K562 (cell line): ENCODE data around the gene KCNN3. TPM values are rescaled to one million over a fixed set of nuclear protein-coding genes. Genes with fewer than 3 reads are reported as not detected.

Source experiments
- polyA plus RNA-seq, 8 experiments: library from polyadenylated mRNA; depleted of rRNA in 4 of 8; stranded (reverse) in 5 of 8; unstranded in 3 of 8; fragments of >200 nt; fragmentation: Nextera tagmentation in 2 of 8; fragmentation: Illumina TruSeq in 1 of 8; extraction: Ambion mirVana in 2 of 8; extraction: Trizol in 1 of 8; gene quantifications; 2 replicates each; pipeline versions ENCODE4 v1.2.1 to v1.2.3, GENCODE V29; 2011 to 2014; ENCODE audit warnings: inconsistent platforms in 1 of 8, missing spikeins in 1 of 8
- total RNA-seq, 7 experiments: library from RNA; depleted of rRNA in 6 of 7; stranded (reverse); fragments of >200 nt in 6 of 7; fragmentation: Illumina TruSeq in 2 of 7; extraction: Trizol in 2 of 7; gene quantifications; 2 replicates each; pipeline versions ENCODE4 v1.2.1 to v1.2.3, GENCODE V29; 2011 to 2021; ENCODE audit warnings: low replicate concordance in 1 of 7
- TF ChIP-seq, protein P1 (sequence below): fragments of 250-450 bp; sonication (Bioruptor Pico); IDR thresholded peaks from 2 replicates; pipeline ENCODE4 v1.5.0; 2021
- TF ChIP-seq, protein P2 (sequence below): sonication (generic); formaldehyde crosslinking; IDR thresholded peaks from 2 replicates; pipeline ENCODE4 v1.8.0; 2023; ENCODE audit warnings: mild to moderate bottlenecking, missing genetic modification reagents
- TF ChIP-seq, protein P3 (sequence below): fragments of 250-450 bp; sonication (Bioruptor Pico); IDR thresholded peaks from 2 replicates; pipeline ENCODE4 v1.5.1; 2021; ENCODE audit warnings: mild to moderate bottlenecking

Gene KCNN3
- total and polyA plus RNA-seq, 9 of the 15 experiments (the other 6 are each of a cell fraction or from before 2014, with no cell fraction given), result 0.02 to 0.03 TPM; not detected in 7

DNA sequence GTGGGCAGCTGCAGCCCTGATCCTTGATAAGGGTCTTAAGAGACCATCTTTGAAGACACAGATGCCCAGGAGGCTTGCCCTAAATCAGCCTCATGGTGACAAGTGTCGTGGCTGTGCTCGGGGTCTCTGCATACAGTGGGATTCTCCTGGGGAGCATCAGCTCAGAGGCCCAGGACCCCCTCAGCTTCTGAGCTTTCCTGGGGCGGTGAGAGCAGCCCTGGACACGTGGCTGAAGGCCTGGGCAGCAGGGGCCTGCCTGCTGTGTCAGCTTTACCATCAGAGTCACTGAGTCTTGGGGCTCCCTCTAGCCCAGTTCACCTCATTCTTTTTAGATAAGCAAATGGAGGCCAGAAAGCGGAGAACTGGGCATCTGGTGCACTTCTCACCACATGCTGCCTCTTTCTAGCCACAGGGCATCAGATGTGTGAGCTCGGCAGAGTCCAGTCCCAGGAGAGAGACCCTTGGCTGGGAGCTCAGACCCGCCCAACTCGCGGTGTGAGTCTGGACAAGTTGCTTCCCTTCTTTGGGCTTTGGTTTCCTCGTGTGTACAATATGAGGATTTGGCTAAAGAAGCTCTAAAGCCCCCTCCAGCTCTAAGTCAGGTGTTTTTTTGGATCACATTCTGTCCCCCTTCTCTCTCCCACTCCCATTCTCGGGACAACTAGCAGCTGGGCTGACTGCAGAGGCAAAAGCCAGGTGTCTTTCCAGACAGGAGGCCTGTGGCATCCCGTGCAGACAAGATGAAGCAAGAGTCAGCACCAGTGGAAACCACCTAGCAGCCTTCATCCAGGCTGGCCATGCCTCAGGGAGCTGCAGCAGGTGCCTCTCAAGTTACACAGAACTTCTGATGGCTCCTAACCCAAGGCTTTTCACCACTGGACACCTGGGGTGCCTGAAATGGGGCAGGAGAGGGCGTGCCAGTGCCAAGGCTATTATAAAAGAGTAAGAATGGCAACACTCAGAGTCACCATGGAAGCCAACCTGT is 119.1 kb downstream of the KCNN3 start (continued):
- TF ChIP-seq, protein P1, sequence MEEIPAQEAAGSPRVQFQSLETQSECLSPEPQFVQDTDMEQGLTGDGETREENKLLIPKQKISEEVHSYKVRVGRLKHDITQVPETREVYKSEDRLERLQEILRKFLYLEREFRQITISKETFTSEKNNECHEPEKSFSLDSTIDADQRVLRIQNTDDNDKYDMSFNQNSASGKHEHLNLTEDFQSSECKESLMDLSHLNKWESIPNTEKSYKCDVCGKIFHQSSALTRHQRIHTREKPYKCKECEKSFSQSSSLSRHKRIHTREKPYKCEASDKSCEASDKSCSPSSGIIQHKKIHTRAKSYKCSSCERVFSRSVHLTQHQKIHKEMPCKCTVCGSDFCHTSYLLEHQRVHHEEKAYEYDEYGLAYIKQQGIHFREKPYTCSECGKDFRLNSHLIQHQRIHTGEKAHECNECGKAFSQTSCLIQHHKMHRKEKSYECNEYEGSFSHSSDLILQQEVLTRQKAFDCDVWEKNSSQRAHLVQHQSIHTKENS, result no peak
- TF ChIP-seq, protein P2, sequence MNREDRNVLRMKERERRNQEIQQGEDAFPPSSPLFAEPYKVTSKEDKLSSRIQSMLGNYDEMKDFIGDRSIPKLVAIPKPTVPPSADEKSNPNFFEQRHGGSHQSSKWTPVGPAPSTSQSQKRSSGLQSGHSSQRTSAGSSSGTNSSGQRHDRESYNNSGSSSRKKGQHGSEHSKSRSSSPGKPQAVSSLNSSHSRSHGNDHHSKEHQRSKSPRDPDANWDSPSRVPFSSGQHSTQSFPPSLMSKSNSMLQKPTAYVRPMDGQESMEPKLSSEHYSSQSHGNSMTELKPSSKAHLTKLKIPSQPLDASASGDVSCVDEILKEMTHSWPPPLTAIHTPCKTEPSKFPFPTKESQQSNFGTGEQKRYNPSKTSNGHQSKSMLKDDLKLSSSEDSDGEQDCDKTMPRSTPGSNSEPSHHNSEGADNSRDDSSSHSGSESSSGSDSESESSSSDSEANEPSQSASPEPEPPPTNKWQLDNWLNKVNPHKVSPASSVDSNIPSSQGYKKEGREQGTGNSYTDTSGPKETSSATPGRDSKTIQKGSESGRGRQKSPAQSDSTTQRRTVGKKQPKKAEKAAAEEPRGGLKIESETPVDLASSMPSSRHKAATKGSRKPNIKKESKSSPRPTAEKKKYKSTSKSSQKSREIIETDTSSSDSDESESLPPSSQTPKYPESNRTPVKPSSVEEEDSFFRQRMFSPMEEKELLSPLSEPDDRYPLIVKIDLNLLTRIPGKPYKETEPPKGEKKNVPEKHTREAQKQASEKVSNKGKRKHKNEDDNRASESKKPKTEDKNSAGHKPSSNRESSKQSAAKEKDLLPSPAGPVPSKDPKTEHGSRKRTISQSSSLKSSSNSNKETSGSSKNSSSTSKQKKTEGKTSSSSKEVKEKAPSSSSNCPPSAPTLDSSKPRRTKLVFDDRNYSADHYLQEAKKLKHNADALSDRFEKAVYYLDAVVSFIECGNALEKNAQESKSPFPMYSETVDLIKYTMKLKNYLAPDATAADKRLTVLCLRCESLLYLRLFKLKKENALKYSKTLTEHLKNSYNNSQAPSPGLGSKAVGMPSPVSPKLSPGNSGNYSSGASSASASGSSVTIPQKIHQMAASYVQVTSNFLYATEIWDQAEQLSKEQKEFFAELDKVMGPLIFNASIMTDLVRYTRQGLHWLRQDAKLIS (CRISPR knock-in tag), result no peak
- TF ChIP-seq, protein P3, sequence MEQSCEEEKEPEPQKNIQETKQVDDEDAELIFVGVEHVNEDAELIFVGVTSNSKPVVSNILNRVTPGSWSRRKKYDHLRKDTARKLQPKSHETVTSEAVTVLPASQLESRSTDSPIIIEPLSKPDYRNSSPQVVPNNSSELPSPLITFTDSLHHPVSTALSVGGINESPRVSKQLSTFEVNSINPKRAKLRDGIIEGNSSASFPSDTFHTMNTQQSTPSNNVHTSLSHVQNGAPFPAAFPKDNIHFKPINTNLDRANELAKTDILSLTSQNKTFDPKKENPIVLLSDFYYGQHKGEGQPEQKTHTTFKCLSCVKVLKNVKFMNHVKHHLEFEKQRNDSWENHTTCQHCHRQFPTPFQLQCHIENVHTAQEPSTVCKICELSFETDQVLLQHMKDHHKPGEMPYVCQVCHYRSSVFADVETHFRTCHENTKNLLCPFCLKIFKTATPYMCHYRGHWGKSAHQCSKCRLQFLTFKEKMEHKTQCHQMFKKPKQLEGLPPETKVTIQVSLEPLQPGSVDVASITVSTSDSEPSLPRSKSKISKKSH (CRISPR knock-in tag), result no peak
